K562 (cell line): ENCODE measurements around the gene GPR148. TPM values are rescaled to one million over a fixed set of nuclear protein-coding genes. Genes with fewer than 3 reads are reported as not detected.
"Not testable (repeated sequence)": the region's sequence is repeated elsewhere in the genome, so short reads cannot be mapped to it uniquely, and the experiment has no call there.

Source experiments
- ATAC-seq: fragments of 200-7000 bp; cut with Tn5 transposase; 3 replicates; pipeline ENCODE4 v1.9.1; 2020; ENCODE audit warnings: moderate library complexity
- BruUV-seq: library from RNA; stranded (reverse); fragments of 400-500 nt; replicated peaks from 2 replicates; lab custom pipeline; 2021; lab: Mats Ljungman, UMichigan
- CTCF ChIA-PET: fragments of 300-600 bp; formaldehyde crosslinking; extraction: SDS; loops from one replicate; lab custom pipeline; 2021; ENCODE audit warnings: low intra/inter-chr PET ratio; lab: Yijun Ruan, JAX
- POLR2A ChIA-PET: fragments of 300-600, 350-650 bp; sonication (Branson Sonifier 250); formaldehyde crosslinking; extraction: SDS; loops from one replicate; lab custom pipeline; 2021; ENCODE audit warnings: antibody characterized with exemption, inconsistent platforms; lab: Yijun Ruan, JAX
- DNase-seq, 4 experiments: peaks; one replicate each; pipeline versions ENCODE4 v3.0.0 to v3.0.0-alpha.2; 2011 to 2018; ENCODE audit warnings: low spot score in 3 of 4, mixed read lengths in 3 of 4; ENCODE audit errors: extremely low read depth in 1 of 4
- FAIRE-seq: peaks from 2 replicates; lab custom pipeline; 2011; peaks lifted over from hg19 to GRCh38; lab: Jason Lieb, UNC
- H2AFZ ChIP-seq: 2 replicates; pipeline ENCODE4 v1.6.0; 2011; ENCODE audit warnings: low read depth, low read length, control low read depth, inconsistent platforms
- H3K27ac ChIP-seq: fragments of 200-600 bp; 3 replicates; pipeline ENCODE4 v1.8.0; 2011; ENCODE audit warnings: low read depth, mild to moderate bottlenecking, control low read depth, inconsistent platforms, low read length, moderate library complexity, mixed read lengths; ENCODE audit errors: extremely low read depth
- H3K27me3 ChIP-seq, 2 experiments: fragments of 300-600 bp in 1 of 2; 2 replicates in 1 of 2; 3 replicates in 1 of 2; pipeline versions ENCODE4 v1.6.0 to v1.8.0; 2011; ENCODE audit warnings: inconsistent platforms in 2 of 2, low read length in 2 of 2, mild to moderate bottlenecking in 1 of 2, mixed read lengths in 1 of 2, moderate library complexity in 1 of 2; ENCODE audit not compliant: control insufficient read depth in 2 of 2, insufficient read depth in 2 of 2
- H3K36me3 ChIP-seq: fragments of 300-600 bp; 3 replicates; pipeline ENCODE4 v1.8.0; 2011; ENCODE audit warnings: mild to moderate bottlenecking, low read length, inconsistent platforms; ENCODE audit not compliant: control insufficient read depth, insufficient read depth
- H3K4me1 ChIP-seq, 2 experiments: fragments of 200-600 bp in 1 of 2; replicated peaks in 1 of 2; 2 replicates in 1 of 2; 3 replicates in 1 of 2; pipeline versions ENCODE4 v1.5.1 to v1.8.0; 2011; ENCODE audit warnings: inconsistent platforms in 2 of 2, low read length in 2 of 2, mild to moderate bottlenecking in 1 of 2, mixed read lengths in 1 of 2, moderate library complexity in 1 of 2; ENCODE audit not compliant: control insufficient read depth in 2 of 2, insufficient read depth in 2 of 2
- H3K4me2 ChIP-seq: 2 replicates; pipeline ENCODE4 v1.6.1; 2011; ENCODE audit warnings: low read length, control low read depth, inconsistent platforms, mixed read lengths; ENCODE audit not compliant: insufficient read depth
- H3K4me3 ChIP-seq: fragments of 200-600 bp; sonication (generic), shearing (Covaris generic); 2 replicates; pipeline ENCODE4 v1.5.1; 2016; ENCODE audit warnings: control low read depth, inconsistent platforms
- H3K79me2 ChIP-seq: fragments of 200-600 bp; 3 replicates; pipeline ENCODE4 v1.8.0; 2011; ENCODE audit warnings: low read length, inconsistent platforms; ENCODE audit not compliant: control insufficient read depth, insufficient read depth
- H3K9ac ChIP-seq, 2 experiments: 2 replicates each; pipeline versions ENCODE4 v1.6.0 to v1.6.1; 2011; ENCODE audit warnings: low read depth in 2 of 2, low read length in 2 of 2, control low read depth in 1 of 2, inconsistent platforms in 1 of 2, mild to moderate bottlenecking in 1 of 2, mixed read lengths in 1 of 2; ENCODE audit not compliant: insufficient read depth in 1 of 2
- H3K9me1 ChIP-seq: one replicate; pipeline ENCODE4 v1.6.0; 2011; ENCODE audit warnings: inconsistent platforms, mild to moderate bottlenecking, low read length, moderate library complexity; ENCODE audit not compliant: control insufficient read depth, insufficient read depth
- H3K9me3 ChIP-seq: replicated peaks from 2 replicates; pipeline ENCODE4 v1.5.1; 2011; ENCODE audit warnings: low read depth, low read length, inconsistent platforms; ENCODE audit not compliant: control insufficient read depth, insufficient read depth
- H4K20me1 ChIP-seq: replicated peaks from 2 replicates; pipeline ENCODE4 v1.6.1; 2011; ENCODE audit warnings: low read length, inconsistent platforms, mixed read lengths; ENCODE audit not compliant: control insufficient read depth, insufficient read depth
- WGBS: fragments of 100-300 bp; shearing (Covaris generic); methylation state at CpG from one replicate; pipeline ENCODE4 v1.1.6; 2016; ENCODE audit warnings: low coverage, mixed read lengths; ENCODE audit not compliant: insufficient coverage; ENCODE audit errors: missing lambda C conversion rate; 5-methylcytosine and 5-hydroxymethylcytosine counted together
- in situ Hi-C: fragments of 300-500 bp; cut with MboI; formaldehyde crosslinking; loops from 4 replicates; pipeline ENCODE4 v1.15.0; 2018; ENCODE audit warnings: inconsistent platforms, mixed read lengths
- intact Hi-C: fragments of 100-400 bp; cut with micrococcal nuclease; formaldehyde crosslinking; loops from 2 replicates; pipeline ENCODE4 v1.14.2; 2022
- polyA plus RNA-seq, 8 experiments: library from polyadenylated mRNA; depleted of rRNA in 4 of 8; stranded (reverse) in 5 of 8; unstranded in 3 of 8; fragments of >200 nt; fragmentation: Nextera tagmentation in 2 of 8; fragmentation: Illumina TruSeq in 1 of 8; extraction: Ambion mirVana in 2 of 8; extraction: Trizol in 1 of 8; gene quantifications; 2 replicates each; pipeline versions ENCODE4 v1.2.1 to v1.2.3, GENCODE V29; 2011 to 2014; ENCODE audit warnings: inconsistent platforms in 1 of 8, missing spikeins in 1 of 8
- total RNA-seq, 7 experiments: library from RNA; depleted of rRNA in 6 of 7; stranded (reverse); fragments of >200 nt in 6 of 7; fragmentation: Illumina TruSeq in 2 of 7; extraction: Trizol in 2 of 7; gene quantifications; 2 replicates each; pipeline versions ENCODE4 v1.2.1 to v1.2.3, GENCODE V29; 2011 to 2021; ENCODE audit warnings: low replicate concordance in 1 of 7

GPR148 gene
- total and polyA plus RNA-seq, 9 of the 15 experiments (the other 6 are each of a cell fraction or from before 2014, with no cell fraction given), result not detected

DNA sequence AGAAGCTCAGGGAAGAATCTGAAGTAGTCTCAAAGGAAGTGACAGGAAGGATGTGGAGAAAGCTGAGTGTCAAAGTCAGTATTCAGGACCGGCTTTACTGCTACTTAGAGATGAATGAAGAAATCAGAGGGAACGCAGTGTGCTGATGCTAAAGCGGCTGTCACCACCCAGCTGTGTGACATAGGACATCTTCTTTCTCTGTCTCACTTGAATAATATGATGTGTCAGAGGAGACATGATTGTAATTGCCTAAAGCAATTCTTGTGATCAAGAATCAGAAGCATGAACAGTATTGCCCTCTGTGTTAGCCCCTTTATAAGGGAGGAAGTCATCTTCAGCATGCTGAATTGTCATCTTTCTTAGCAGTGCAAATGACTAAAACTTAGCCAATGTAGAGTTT is 25.6 kb upstream of the GPR148 start:
- ATAC-seq, H3K9ac ChIP-seq, H3K27ac ChIP-seq, H3K4me3 ChIP-seq, H4K20me1 ChIP-seq, H3K9me1 ChIP-seq, H3K27me3 ChIP-seq, DNase-seq, H3K4me2 ChIP-seq, H3K36me3 ChIP-seq, POLR2A ChIA-PET, CTCF ChIA-PET, H3K9me3 ChIP-seq, BruUV-seq, H3K4me1 ChIP-seq, FAIRE-seq, H3K79me2 ChIP-seq, intact Hi-C loops, H2AFZ ChIP-seq, in situ Hi-C loops: not testable (repeated sequence)
- WGBS, result 4% methylated on average over 2 of the region's 3 CpGs

DNA sequence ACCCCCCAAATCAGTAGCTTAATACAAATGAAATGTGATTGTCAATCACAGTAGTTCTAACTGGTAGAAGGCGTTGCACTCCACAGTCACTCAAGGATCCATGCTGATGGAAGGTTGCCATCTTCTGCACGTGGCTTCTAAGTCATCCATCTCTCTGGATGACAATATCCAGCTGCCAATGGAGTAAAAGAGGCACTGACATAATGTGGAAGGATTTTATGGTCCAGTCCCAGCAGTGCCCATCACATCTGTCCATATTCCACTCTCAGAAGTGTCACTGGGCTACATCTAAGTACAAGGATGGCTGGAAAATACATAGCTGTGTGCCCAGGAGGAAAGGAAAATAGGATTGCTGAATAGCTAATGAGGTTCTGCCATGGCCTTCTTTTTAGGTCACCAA is 14.1 kb upstream of the GPR148 start:
- POLR2A ChIA-PET, result not testable (repeated sequence)
- in situ Hi-C loops, result loop anchor here (10.0 kb wide), 1 partner anchor 310 kb away; no protein-coding TSS in a partner anchor

More for the DNA sequence above, 14.1 kb upstream of the GPR148 start:
- no CpG with 5 or more reads among the region's 2 CpGs for WGBS
- H3K9me3 ChIP-seq, H3K4me3 ChIP-seq, H4K20me1 ChIP-seq, H3K79me2 ChIP-seq, DNase-seq, H3K4me2 ChIP-seq, intact Hi-C loops, CTCF ChIA-PET, H2AFZ ChIP-seq, H3K36me3 ChIP-seq, ATAC-seq, H3K9me1 ChIP-seq, FAIRE-seq, H3K27ac ChIP-seq, BruUV-seq, H3K27me3 ChIP-seq, H3K9ac ChIP-seq, H3K4me1 ChIP-seq: not testable (repeated sequence)
